Lower lobe of right lung (tissue), 2 donors: Measurements from ENCODE around the gene C16orf90. TPM values are rescaled to one million over a fixed set of nuclear protein-coding genes. Genes with fewer than 3 reads are reported as not detected.
"Not testable (repeated sequence)": the region's sequence is repeated elsewhere in the genome, so short reads cannot be mapped to it uniquely, and the experiment has no call there.

Experiments used
- ATAC-seq, 2 donors: fragments of 200-7000 bp; cut with Tn5 transposase; one replicate each; pipeline ENCODE4 v1.9.1; 2020 to 2022; ENCODE audit warnings: mild to moderate bottlenecking in 2 of 2, moderate library complexity in 2 of 2
- DNase-seq: peaks from one replicate; pipeline ENCODE4 v3.0.0-alpha.2; 2020
- H3K27ac ChIP-seq: fragments of 200-600 bp; one replicate; pipeline ENCODE4 v1.8.0; 2022
- H3K27me3 ChIP-seq: fragments of 200-600 bp; one replicate; pipeline ENCODE4 v1.8.0; 2022; ENCODE audit warnings: low read depth
- H3K36me3 ChIP-seq: fragments of 200-600 bp; one replicate; pipeline ENCODE4 v1.8.0; 2022; ENCODE audit warnings: mild to moderate bottlenecking
- H3K4me1 ChIP-seq: fragments of 200-600 bp; one replicate; pipeline ENCODE4 v1.8.0; 2022
- H3K4me3 ChIP-seq: fragments of 200-600 bp; one replicate; pipeline ENCODE4 v1.8.0; 2022; ENCODE audit warnings: mild to moderate bottlenecking
- H3K9me3 ChIP-seq: fragments of 200-600 bp; one replicate; pipeline ENCODE4 v1.8.0; 2022
- intact Hi-C: fragments of 100-400 bp; cut with DNase I; formaldehyde crosslinking; loops from one replicate; pipeline ENCODE4 v1.11.0; 2022
- total RNA-seq: library from RNA; stranded (reverse); fragmentation: NEBNext Ultra II Directional; extraction: Animal tissue kit (Norgen Biotek cat#: 25700); gene quantifications from one replicate; pipeline ENCODE4 v1.2.1, GENCODE V29; 2021
- TF ChIP-seq, protein P1 (sequence below): fragments of 200-600 bp; IDR thresholded peaks from one replicate; pipeline ENCODE4 v1.8.0; 2022; ENCODE audit warnings: antibody characterized with exemption, mild to moderate bottlenecking
- donor health status: DM: no; HTN: yes; CAD: no; lungs with severe emphysema.

C16orf90 gene
- total RNA-seq, 1 donor from 2014 or later, result not detected

- no peak overlapping the region for H3K27ac ChIP-seq
- ATAC-seq (no peak), DNase-seq (no peak)
- no peak overlapping the region for H3K4me3 ChIP-seq
- intact Hi-C loops, result no loop called here
- H3K4me1 ChIP-seq, result no peaks in the 10 kb centered on the region
- TF ChIP-seq, protein P1, sequence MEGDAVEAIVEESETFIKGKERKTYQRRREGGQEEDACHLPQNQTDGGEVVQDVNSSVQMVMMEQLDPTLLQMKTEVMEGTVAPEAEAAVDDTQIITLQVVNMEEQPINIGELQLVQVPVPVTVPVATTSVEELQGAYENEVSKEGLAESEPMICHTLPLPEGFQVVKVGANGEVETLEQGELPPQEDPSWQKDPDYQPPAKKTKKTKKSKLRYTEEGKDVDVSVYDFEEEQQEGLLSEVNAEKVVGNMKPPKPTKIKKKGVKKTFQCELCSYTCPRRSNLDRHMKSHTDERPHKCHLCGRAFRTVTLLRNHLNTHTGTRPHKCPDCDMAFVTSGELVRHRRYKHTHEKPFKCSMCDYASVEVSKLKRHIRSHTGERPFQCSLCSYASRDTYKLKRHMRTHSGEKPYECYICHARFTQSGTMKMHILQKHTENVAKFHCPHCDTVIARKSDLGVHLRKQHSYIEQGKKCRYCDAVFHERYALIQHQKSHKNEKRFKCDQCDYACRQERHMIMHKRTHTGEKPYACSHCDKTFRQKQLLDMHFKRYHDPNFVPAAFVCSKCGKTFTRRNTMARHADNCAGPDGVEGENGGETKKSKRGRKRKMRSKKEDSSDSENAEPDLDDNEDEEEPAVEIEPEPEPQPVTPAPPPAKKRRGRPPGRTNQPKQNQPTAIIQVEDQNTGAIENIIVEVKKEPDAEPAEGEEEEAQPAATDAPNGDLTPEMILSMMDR, result no peak
- no peaks in the 10 kb centered on the region for H3K9me3 ChIP-seq
- H3K27me3 ChIP-seq, result no peaks in the 10 kb centered on the region
- peaks cover 68% of the 10 kb centered on the region for H3K36me3 ChIP-seq
Observed at GRCh38 chr16:3528406-3528805, 33.1 kb upstream of the C16orf90 start.

DNA sequence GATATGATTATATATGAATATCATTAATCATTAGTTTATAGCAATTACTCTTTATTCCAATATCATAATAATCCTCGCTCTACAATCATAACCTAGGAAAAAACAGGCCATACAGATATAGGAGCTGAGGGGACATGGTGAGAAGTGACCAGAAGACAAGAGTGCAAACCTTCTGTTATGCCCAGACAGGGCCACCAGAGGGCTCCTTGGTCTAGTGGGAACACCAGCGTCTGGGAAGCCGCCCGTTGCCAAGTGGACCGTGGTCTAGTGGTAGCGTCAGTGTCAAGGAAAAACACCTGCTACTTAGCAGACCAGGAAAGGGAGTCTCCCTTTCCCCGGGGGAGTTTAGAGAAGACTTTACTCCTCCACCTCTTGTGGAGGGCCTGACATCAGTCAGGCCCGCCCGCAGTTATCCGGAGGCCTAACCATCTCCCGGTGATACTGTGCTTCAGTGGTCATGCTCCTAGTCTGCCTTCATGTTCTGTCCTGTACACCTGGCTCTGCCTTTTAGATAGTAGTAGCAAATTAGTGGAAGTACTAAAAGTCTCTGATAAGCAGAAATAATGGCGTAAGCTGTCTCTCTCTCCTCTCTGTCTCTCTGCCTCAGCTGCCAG is 32.0 kb upstream of the C16orf90 start:
- H3K9me3 ChIP-seq, H3K4me3 ChIP-seq, H3K27me3 ChIP-seq, H3K27ac ChIP-seq, ATAC-seq, intact Hi-C loops, H3K4me1 ChIP-seq: not testable (repeated sequence)
- peak; percentile 85 for DNase-seq
- H3K36me3 ChIP-seq, result peaks cover 68% of the 10 kb centered on the region
- TF ChIP-seq, protein P1, result peak; percentile 63

GRCh38 chr16:3525951-3526350 is 30.7 kb upstream of the C16orf90 start:
- no peaks in the 10 kb centered on the region for H3K27me3 ChIP-seq
- H3K36me3 ChIP-seq, result peaks cover 66% of the 10 kb centered on the region
- no peak overlapping the region for H3K4me3 ChIP-seq
- DNase-seq (no peak), ATAC-seq (no peak)
- no peaks in the 10 kb centered on the region for H3K4me1 ChIP-seq
- intact Hi-C loops, result no loop called here
- TF ChIP-seq, protein P1, result no peak
- H3K9me3 ChIP-seq, result no peaks in the 10 kb centered on the region
- no peak overlapping the region for H3K27ac ChIP-seq

DNA sequence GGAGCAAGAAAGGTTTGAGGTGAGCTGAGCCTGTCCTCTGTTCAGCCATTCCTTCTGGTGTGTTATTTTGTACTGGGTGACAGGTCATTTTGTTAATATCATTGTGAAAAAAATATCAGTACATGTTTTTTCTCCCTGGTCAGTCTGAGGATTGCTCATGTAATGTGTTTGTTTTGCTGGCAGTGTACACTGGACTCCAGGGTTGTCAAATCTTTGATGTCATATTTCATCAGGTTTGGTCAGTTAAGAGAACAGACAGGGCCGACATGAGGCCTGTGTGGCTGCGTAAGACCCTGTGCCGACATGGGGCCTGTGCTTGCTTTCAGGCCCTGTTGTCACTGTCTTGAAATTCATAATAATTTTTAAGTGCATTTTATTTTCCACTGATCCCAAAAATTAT is 28.0 kb upstream of the C16orf90 start:
- Histone ChIP-seq H3K4me3 (no peak overlapping the region), H3K36me3 (peaks cover 76% of the 10 kb centered on the region), H3K9me3 (no peaks in the 10 kb centered on the region), H3K4me1 (no peaks in the 10 kb centered on the region), H3K27me3 (no peaks in the 10 kb centered on the region), H3K27ac (no peak overlapping the region)
- DNase-seq, result no peak
- no peak for ATAC-seq
- intact Hi-C loops, result no loop called here
- TF ChIP-seq, protein P1, result no peak

DNA sequence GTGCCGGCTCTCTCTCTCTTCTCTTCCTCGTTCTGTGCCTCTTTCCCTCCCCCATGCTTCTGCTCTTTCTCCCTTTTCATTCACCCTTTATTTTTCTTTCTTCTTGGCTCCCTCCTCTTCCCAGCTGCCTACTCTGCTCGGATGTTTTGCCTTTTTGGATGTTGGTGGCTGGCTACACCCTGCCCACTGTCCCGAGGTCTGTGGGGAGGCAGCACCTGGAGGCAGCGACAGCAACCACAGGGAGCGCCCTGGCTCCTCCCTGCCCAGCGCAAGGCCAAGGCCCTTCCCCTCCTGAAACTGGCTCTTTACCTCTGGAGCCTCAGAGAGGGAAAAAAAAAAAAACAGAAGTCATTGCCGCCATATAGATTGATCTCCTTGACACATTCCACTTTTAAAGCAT is 25.6 kb upstream of the C16orf90 start:
- no peak overlapping the region for H3K27ac ChIP-seq
- ATAC-seq (no peak), DNase-seq (no peak)
- TF ChIP-seq, protein P1, result no peak
- no peak overlapping the region for H3K4me3 ChIP-seq
- intact Hi-C loops, result no loop called here
- H3K4me1 ChIP-seq, result no peaks in the 10 kb centered on the region
- peaks cover 85% of the 10 kb centered on the region for H3K36me3 ChIP-seq
- no peaks in the 10 kb centered on the region for H3K9me3 ChIP-seq
- no peaks in the 10 kb centered on the region for H3K27me3 ChIP-seq
